HCT116 (cell line): Measurements from ENCODE around the gene RAD18. TPM values are rescaled to one million over a fixed set of nuclear protein-coding genes. Genes with fewer than 3 reads are reported as not detected.

Experiments used
- ATAC-seq: fragments of 200-7000 bp; cut with Tn5 transposase; 2 replicates; pipeline ENCODE4 v1.9.1; 2020; ENCODE audit warnings: mild to moderate bottlenecking, moderate library complexity
- BruUV-seq: library from RNA; stranded (reverse); fragments of 400-500 nt; replicated peaks from 2 replicates; lab custom pipeline; 2021; lab: Mats Ljungman, UMichigan
- CTCF ChIA-PET: fragments of 300-600 bp; sonication (Branson Sonifier 250); formaldehyde crosslinking; loops from one replicate; lab custom pipeline; 2021; ENCODE audit warnings: antibody characterized with exemption; lab: Charles Lee
- POLR2A ChIA-PET: fragments of 300-600, 350-600 bp; sonication (Branson Sonifier 250); formaldehyde crosslinking; loops from one replicate; lab custom pipeline; 2021; ENCODE audit warnings: antibody characterized with exemption; lab: Charles Lee
- RAD21 ChIA-PET, 2 experiments: fragments of 300-600 bp; sonication (Branson Sonifier 250); formaldehyde crosslinking; loops; one replicate each; lab custom pipeline; 2023; ENCODE audit warnings: low total read pairs in 2 of 2; ENCODE audit not compliant: uncharacterized antibody in 2 of 2, unreplicated experiment in 2 of 2, low non-redundant PET in 1 of 2; lab: Charles Lee
- DNase-seq: peaks from one replicate; pipeline ENCODE4 v3.0.0-alpha.2; 2010; ENCODE audit warnings: low read depth, low spot score
- H2AFZ ChIP-seq: fragments of 200-600 bp; shearing (Covaris generic), sonication (generic); 2 replicates; pipeline ENCODE4 v1.6.1; 2017; ENCODE audit warnings: low read depth, mixed run types, mixed read lengths, antibody characterized with exemption, low read length; ENCODE audit not compliant: poor library complexity, severe bottlenecking
- H3K27ac ChIP-seq: 2 replicates; pipeline ENCODE4 v1.5.1; 2012; ENCODE audit warnings: low read depth, low read length
- H3K27me3 ChIP-seq: fragments of 200-600 bp; sonication (generic); 2 replicates; pipeline ENCODE4 v1.6.1; 2016; ENCODE audit warnings: mixed run types, low read length, mixed read lengths; ENCODE audit not compliant: insufficient read depth
- H3K36me3 ChIP-seq, 2 experiments: fragments of 200-500 bp in 1 of 2; fragments of 200-600 bp in 1 of 2; sonication (Bioruptor generic) in 1 of 2; sonication (generic) in 1 of 2; 2 replicates each; pipeline versions ENCODE4 v1.5.1 to v1.6.1; 2014 to 2016; ENCODE audit warnings: low read length in 2 of 2, inconsistent platforms in 1 of 2, mixed read lengths in 1 of 2, mixed run types in 1 of 2; ENCODE audit not compliant: insufficient read depth in 2 of 2, control insufficient read depth in 1 of 2
- H3K4me1 ChIP-seq, 2 experiments: fragments of 200-600 bp in 1 of 2; sonication (generic) in 1 of 2; 2 replicates each; pipeline versions ENCODE4 v1.5.1 to v1.6.1; 2012 to 2017; ENCODE audit warnings: low read length in 2 of 2, inconsistent platforms in 1 of 2, mild to moderate bottlenecking in 1 of 2, mixed read lengths in 1 of 2, mixed run types in 1 of 2, moderate library complexity in 1 of 2; ENCODE audit not compliant: insufficient read depth in 2 of 2, control insufficient read depth in 1 of 2
- H3K4me2 ChIP-seq: fragments of 200-600 bp; sonication (generic); 2 replicates; pipeline ENCODE4 v1.6.1; 2017; ENCODE audit warnings: mixed run types, low read length, mixed read lengths
- H3K4me3 ChIP-seq, 2 experiments: fragments of 200-600 bp in 1 of 2; sonication (generic) in 1 of 2; replicated peaks in 1 of 2; 2 replicates each; pipeline ENCODE4 v1.5.1; 2011 to 2016; ENCODE audit warnings: low read length in 2 of 2, control low read depth in 1 of 2, low read depth in 1 of 2, mild to moderate bottlenecking in 1 of 2, mixed read lengths in 1 of 2, mixed run types in 1 of 2
- H3K79me2 ChIP-seq: fragments of 200-600 bp; sonication (generic); 2 replicates; pipeline ENCODE4 v1.6.1; 2017; ENCODE audit warnings: mild to moderate bottlenecking, mixed run types, low read length, moderate library complexity, mixed read lengths; ENCODE audit not compliant: insufficient read depth
- H3K9ac ChIP-seq: fragments of 200-600 bp; sonication (generic); 2 replicates; pipeline ENCODE4 v1.6.1; 2016; ENCODE audit warnings: low read length, mixed read lengths
- H3K9me2 ChIP-seq: fragments of 200-600 bp; sonication (generic), shearing (Covaris generic); 2 replicates; pipeline ENCODE4 v1.6.1; 2017; ENCODE audit warnings: mixed run types, mild to moderate bottlenecking, moderate library complexity; ENCODE audit not compliant: insufficient read depth
- H3K9me3 ChIP-seq, 2 experiments: fragments of 200-500 bp in 1 of 2; fragments of 200-600 bp in 1 of 2; sonication (Bioruptor generic) in 1 of 2; sonication (generic) in 1 of 2; 2 replicates each; pipeline ENCODE4 v1.6.1; 2014 to 2017; ENCODE audit warnings: low read length in 2 of 2, mixed read lengths in 2 of 2, inconsistent platforms in 1 of 2, low read depth in 1 of 2, mild to moderate bottlenecking in 1 of 2, mixed run types in 1 of 2, moderate library complexity in 1 of 2; ENCODE audit not compliant: control insufficient read depth in 1 of 2, insufficient read depth in 1 of 2
- H4K20me1 ChIP-seq: fragments of 200-600 bp; sonication (generic), shearing (Covaris generic); 2 replicates; pipeline ENCODE4 v1.6.1; 2017; ENCODE audit warnings: mixed run types, mild to moderate bottlenecking, moderate library complexity; ENCODE audit not compliant: insufficient read depth
- CEBPB ChIP-seq: IDR thresholded peaks from 2 replicates; pipeline ENCODE4 v1.6.1; 2012; ENCODE audit warnings: low read depth
- ELF1 ChIP-seq: IDR thresholded peaks from 2 replicates; pipeline ENCODE4 v1.6.1; 2012; ENCODE audit warnings: low read depth, borderline replicate concordance
- EZH2 ChIP-seq: fragments of 200-600 bp; sonication (generic); IDR thresholded peaks from 2 replicates; pipeline ENCODE4 v1.6.1; 2017; ENCODE audit warnings: antibody characterized with exemption, mixed run types
- JUND ChIP-seq: IDR thresholded peaks from 2 replicates; pipeline ENCODE4 v1.6.1; 2012
- SRF ChIP-seq: IDR thresholded peaks from 2 replicates; pipeline ENCODE4 v1.6.1; 2012; ENCODE audit warnings: low read depth
- YY1 ChIP-seq: IDR thresholded peaks from 2 replicates; pipeline ENCODE4 v1.6.1; 2011; ENCODE audit warnings: low read length, low read depth, moderate library complexity, mild to moderate bottlenecking; ENCODE audit not compliant: insufficient replicate concordance; ENCODE audit errors: extremely low read depth
- intact Hi-C: fragments of 100-400 bp; cut with micrococcal nuclease; formaldehyde crosslinking; loops from 2 replicates; pipeline ENCODE4 v1.10.0; 2022
- total RNA-seq: library from RNA; stranded (reverse); gene quantifications from one replicate; pipeline ENCODE4 v1.2.1, GENCODE V29; 2021; ENCODE audit not compliant: unreplicated experiment
- TF ChIP-seq, protein P1 (sequence below): IDR thresholded peaks from 2 replicates; pipeline ENCODE4 v1.6.1; 2012
- TF ChIP-seq, protein P2 (sequence below): IDR thresholded peaks from 2 replicates; pipeline ENCODE4 v1.6.1; 2012; ENCODE audit warnings: low read depth
- TF ChIP-seq, protein P3 (sequence below): IDR thresholded peaks from 2 replicates; pipeline ENCODE4 v1.6.1; 2011; ENCODE audit warnings: mild to moderate bottlenecking, low read length, moderate library complexity; ENCODE audit not compliant: insufficient replicate concordance; ENCODE audit errors: extremely low read depth

Gene RAD18
- total RNA-seq, 1 experiment from 2014 or later, result 28.7 TPM

DNA sequence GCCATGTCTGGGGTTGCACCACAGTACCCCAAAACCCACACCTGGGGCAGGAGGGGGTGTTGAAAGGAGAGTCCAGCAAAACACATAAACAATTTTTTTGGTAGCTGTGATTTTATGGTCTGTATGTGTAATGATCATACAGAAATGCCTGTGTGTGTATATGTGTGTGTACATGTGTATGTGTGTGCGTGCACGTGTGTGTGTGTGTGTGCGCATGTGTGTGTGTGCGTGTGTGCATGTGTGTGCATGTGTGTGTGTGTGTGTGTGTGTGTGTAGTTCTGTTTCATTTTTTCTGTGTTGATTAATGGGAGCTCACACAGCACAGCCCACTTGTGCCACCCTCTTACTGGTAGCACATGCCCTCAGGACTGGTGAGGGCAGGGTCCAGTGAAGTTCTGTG, 97.6 kb downstream of the RAD18 start:
- ATAC-seq (no peak), DNase-seq (no peak)
- Histone ChIP-seq H3K27me3 (no peaks in the 10 kb centered on the region), H3K9me2 (no peaks in the 10 kb centered on the region), H3K36me3 (no peaks in the 10 kb centered on the region), H3K27ac (no peak overlapping the region), H3K9ac (no peak overlapping the region), H2AFZ (no peak overlapping the region), H4K20me1 (no peaks in the 10 kb centered on the region), H3K4me2 (no peak overlapping the region), H3K4me1 (peaks cover 14 to 24% of the 10 kb centered on the region in 2 experiments), H3K4me3 (no peak overlapping the region), H3K9me3 (no peaks in the 10 kb centered on the region), H3K79me2 (no peaks in the 10 kb centered on the region)
- RAD21 ChIA-PET, result no interaction called here
- BruUV-seq, result no TSS peak
- no peak for TF ChIP-seq SRF
- TF ChIP-seq, protein P1, sequence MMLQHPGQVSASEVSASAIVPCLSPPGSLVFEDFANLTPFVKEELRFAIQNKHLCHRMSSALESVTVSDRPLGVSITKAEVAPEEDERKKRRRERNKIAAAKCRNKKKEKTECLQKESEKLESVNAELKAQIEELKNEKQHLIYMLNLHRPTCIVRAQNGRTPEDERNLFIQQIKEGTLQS, result no peak
- POLR2A ChIA-PET, result no interaction called here
- CTCF ChIA-PET, result no interaction called here
- intact Hi-C loops, result no loop called here

DNA sequence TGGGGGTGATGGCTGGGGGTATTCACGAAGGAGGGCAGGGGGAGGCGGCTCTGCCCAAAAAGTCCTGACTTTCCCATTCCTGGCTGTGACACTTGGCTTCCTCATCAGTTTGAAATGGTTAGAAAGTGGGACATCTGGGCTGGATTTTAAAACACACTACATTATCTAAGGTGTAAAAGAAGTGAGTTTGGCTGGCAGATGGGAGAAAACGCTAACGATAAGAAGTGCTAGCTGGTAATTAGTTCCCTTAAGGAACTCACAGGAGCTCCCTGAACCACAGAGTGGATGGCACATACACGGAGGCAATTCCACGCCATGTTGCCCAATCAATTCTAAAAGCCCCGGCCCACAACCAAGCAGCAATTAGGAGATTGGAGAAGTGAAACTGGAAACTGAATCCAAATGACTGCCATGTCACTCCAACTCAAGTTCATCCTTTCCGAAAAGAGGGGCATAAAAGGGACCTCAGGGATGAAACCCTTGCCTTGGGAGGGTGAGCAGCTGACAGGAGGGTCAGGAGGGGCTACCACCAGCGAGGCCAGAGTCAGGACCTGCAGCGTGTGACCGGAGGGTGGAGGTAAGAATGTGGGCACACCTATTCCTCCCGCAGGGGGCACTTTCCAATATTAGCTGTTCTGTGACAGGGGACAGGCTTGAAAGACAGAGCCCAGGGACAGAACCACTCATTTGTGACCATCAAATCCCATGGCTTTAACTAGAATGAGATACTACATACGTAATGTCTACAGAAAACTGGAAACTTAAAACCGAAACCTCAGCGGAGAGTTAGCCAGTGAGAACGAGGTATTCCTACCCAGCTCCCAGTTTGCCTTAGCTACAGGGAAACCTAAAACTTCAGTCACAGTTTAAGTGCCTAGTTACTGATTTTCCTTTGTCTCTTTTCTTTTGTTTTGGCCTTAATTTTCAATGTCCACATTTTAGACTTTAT, 98.6 kb downstream of the RAD18 start:
- Histone ChIP-seq H2AFZ (no peak overlapping the region), H3K27ac (no peak overlapping the region), H3K27me3 (no peaks in the 10 kb centered on the region), H3K4me3 (no peak overlapping the region), H4K20me1 (no peaks in the 10 kb centered on the region), H3K9ac (no peak overlapping the region), H3K9me2 (no peaks in the 10 kb centered on the region), H3K4me1 (peaks cover 8 to 16% of the 10 kb centered on the region in 2 experiments), H3K36me3 (no peaks in the 10 kb centered on the region), H3K9me3 (no peaks in the 10 kb centered on the region), H3K4me2 (no peak overlapping the region), H3K79me2 (no peaks in the 10 kb centered on the region)
- no peak for ATAC-seq
- RAD21 ChIA-PET, result no interaction called here
- POLR2A ChIA-PET, result no interaction called here
- DNase-seq, result no peak
- intact Hi-C loops, result no loop called here
- TF ChIP-seq, protein P2, sequence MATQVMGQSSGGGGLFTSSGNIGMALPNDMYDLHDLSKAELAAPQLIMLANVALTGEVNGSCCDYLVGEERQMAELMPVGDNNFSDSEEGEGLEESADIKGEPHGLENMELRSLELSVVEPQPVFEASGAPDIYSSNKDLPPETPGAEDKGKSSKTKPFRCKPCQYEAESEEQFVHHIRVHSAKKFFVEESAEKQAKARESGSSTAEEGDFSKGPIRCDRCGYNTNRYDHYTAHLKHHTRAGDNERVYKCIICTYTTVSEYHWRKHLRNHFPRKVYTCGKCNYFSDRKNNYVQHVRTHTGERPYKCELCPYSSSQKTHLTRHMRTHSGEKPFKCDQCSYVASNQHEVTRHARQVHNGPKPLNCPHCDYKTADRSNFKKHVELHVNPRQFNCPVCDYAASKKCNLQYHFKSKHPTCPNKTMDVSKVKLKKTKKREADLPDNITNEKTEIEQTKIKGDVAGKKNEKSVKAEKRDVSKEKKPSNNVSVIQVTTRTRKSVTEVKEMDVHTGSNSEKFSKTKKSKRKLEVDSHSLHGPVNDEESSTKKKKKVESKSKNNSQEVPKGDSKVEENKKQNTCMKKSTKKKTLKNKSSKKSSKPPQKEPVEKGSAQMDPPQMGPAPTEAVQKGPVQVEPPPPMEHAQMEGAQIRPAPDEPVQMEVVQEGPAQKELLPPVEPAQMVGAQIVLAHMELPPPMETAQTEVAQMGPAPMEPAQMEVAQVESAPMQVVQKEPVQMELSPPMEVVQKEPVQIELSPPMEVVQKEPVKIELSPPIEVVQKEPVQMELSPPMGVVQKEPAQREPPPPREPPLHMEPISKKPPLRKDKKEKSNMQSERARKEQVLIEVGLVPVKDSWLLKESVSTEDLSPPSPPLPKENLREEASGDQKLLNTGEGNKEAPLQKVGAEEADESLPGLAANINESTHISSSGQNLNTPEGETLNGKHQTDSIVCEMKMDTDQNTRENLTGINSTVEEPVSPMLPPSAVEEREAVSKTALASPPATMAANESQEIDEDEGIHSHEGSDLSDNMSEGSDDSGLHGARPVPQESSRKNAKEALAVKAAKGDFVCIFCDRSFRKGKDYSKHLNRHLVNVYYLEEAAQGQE, result no peak
- TF ChIP-seq YY1, result no peak
- TF ChIP-seq ELF1, result no peak
- TF ChIP-seq, protein P3, sequence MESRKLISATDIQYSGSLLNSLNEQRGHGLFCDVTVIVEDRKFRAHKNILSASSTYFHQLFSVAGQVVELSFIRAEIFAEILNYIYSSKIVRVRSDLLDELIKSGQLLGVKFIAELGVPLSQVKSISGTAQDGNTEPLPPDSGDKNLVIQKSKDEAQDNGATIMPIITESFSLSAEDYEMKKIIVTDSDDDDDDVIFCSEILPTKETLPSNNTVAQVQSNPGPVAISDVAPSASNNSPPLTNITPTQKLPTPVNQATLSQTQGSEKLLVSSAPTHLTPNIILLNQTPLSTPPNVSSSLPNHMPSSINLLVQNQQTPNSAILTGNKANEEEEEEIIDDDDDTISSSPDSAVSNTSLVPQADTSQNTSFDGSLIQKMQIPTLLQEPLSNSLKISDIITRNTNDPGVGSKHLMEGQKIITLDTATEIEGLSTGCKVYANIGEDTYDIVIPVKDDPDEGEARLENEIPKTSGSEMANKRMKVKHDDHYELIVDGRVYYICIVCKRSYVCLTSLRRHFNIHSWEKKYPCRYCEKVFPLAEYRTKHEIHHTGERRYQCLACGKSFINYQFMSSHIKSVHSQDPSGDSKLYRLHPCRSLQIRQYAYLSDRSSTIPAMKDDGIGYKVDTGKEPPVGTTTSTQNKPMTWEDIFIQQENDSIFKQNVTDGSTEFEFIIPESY, result no peak
- no peak for TF ChIP-seq EZH2
- TF ChIP-seq CEBPB, result no peak
- TF ChIP-seq JUND, result no peak
- CTCF ChIA-PET, result no interaction called here
- no TSS peak for BruUV-seq
